AG04450 (cell line): ENCODE data around the gene SLIT3. TPM values are rescaled to one million over a fixed set of nuclear protein-coding genes. Genes with fewer than 3 reads are reported as not detected.

ENCODE experiments used
- CTCF ChIA-PET: fragments of 300-600, 350-600 bp; formaldehyde crosslinking; extraction: SDS; loops from one replicate; lab custom pipeline; 2022; ENCODE audit warnings: antibody characterized with exemption, inconsistent platforms; lab: Charles Lee
- POLR2A ChIA-PET: fragments of 350-600 bp; formaldehyde crosslinking; extraction: SDS; loops from one replicate; lab custom pipeline; 2021; ENCODE audit warnings: antibody characterized with exemption, inconsistent platforms; lab: Yijun Ruan, JAX
- DNase-seq: peaks from one replicate; pipeline ENCODE4 v3.0.0-alpha.2; 2011; ENCODE audit warnings: low read depth, low spot score
- H3K27ac ChIP-seq: one replicate; pipeline ENCODE4 v1.5.1; 2012; ENCODE audit warnings: low read depth, low read length, control low read depth
- H3K27me3 ChIP-seq: one replicate; pipeline ENCODE4 v1.6.0; 2012; ENCODE audit warnings: low read length; ENCODE audit not compliant: control insufficient read depth, insufficient read depth
- H3K4me3 ChIP-seq: 2 replicates; pipeline ENCODE4 v1.5.1; 2011; ENCODE audit warnings: mild to moderate bottlenecking, low read depth, low read length, control low read depth
- H3K9me3 ChIP-seq: 2 replicates; pipeline ENCODE4 v1.5.1; 2012; ENCODE audit warnings: low read length; ENCODE audit not compliant: control insufficient read depth, insufficient read depth
- polyA plus RNA-seq: library from polyadenylated mRNA; depleted of rRNA; stranded (reverse); fragments of >200 nt; gene quantifications from 2 replicates; pipeline ENCODE4 v1.2.3, GENCODE V29; 2011
- TF ChIP-seq, protein P1 (sequence below): IDR thresholded peaks from 2 replicates; pipeline ENCODE4 v1.5.1; 2011; ENCODE audit warnings: low read depth, low read length, control low read depth, inconsistent platforms

Gene SLIT3
- polyA plus RNA-seq, 1 experiment: 0.26 TPM

DNA sequence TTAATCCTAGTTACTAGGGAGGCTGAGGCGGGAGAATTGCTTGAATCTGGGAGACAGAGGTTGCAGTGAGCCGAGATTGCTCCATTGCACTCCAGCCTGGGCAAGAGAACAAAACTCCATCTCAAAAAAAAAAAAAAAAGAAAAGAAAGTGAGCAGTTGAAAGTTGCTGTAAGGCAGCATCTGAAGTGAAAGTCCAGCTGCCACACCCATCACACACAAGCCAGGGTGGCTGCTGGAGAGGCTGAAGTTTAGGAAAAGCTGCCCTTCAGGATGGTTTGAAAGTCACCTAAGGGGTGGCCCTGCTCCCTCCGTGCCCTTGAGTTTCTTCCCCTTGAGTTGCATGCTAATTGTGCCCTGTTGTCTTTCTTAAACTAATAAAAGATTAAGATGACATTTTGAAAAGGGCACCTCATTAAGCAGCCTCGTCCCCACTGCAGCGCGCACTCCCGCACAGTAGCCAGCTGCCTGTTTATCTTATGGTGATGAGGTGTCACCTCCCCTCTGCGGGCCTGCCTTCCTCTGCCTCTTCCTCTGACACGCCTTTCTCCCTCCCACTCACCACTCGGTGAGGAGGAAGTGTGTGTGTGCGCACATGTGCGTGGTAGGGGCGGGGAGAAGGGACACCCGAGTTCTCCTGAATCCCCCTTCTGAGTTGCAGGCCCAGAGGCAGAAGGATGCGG is 617.6 kb downstream of the SLIT3 start:
- no peak for DNase-seq
- H3K4me3 ChIP-seq: no peak overlapping the region
- H3K27ac ChIP-seq: no peak overlapping the region
- ChIA-PET POLR2A (no interaction called here), CTCF (interaction anchor here (0.9 kb wide), 1 partner anchor 226 kb away, joined by 3 read pairs; no protein-coding TSS in a partner anchor)
- no peaks in the 10 kb centered on the region for H3K27me3 ChIP-seq
- TF ChIP-seq, protein P1, sequence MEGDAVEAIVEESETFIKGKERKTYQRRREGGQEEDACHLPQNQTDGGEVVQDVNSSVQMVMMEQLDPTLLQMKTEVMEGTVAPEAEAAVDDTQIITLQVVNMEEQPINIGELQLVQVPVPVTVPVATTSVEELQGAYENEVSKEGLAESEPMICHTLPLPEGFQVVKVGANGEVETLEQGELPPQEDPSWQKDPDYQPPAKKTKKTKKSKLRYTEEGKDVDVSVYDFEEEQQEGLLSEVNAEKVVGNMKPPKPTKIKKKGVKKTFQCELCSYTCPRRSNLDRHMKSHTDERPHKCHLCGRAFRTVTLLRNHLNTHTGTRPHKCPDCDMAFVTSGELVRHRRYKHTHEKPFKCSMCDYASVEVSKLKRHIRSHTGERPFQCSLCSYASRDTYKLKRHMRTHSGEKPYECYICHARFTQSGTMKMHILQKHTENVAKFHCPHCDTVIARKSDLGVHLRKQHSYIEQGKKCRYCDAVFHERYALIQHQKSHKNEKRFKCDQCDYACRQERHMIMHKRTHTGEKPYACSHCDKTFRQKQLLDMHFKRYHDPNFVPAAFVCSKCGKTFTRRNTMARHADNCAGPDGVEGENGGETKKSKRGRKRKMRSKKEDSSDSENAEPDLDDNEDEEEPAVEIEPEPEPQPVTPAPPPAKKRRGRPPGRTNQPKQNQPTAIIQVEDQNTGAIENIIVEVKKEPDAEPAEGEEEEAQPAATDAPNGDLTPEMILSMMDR: no peak
- no peaks in the 10 kb centered on the region; the same call in 1 of the 2 replicates for H3K9me3 ChIP-seq

DNA sequence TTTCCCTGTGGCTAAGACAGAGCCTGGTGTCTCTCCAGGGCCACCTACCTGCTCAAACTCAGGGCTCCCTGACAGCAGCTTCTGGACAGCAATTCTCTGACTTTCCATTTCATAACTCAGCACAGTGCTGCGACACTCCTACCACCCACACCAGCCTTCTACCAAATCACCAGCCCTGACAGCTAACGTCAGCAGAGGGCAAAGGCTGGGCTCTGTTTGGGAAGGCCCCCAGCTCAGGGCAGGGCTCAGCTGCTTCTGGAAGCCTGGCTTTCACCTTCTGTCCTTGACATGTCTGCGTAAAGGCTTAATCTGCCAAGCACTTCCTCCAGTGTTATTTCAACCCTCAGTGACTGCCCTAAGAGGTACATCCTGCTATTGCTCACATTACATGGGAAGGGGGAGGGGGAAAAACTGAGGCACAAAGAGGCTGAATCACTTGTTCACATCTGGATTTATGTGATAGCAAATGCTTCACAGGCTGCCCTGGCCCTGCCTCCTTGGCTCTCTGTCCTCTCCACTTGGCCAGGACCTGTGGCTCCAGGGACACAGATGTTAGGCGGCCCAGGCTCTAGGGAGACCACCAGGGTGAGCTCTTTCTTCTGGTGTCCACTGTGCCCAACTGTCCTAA is 619.3 kb downstream of the SLIT3 start:
- Histone ChIP-seq H3K9me3 (no peaks in the 10 kb centered on the region; the same call in 1 of the 2 replicates), H3K27ac (no peak overlapping the region), H3K4me3 (no peak overlapping the region), H3K27me3 (no peaks in the 10 kb centered on the region)
- CTCF ChIA-PET: interaction anchor here (1.1 to 3.0 kb wide), 5 partner anchors 109 to 900 kb away, joined by 3 to 12 read pairs (median 4); no protein-coding TSS in a partner anchor
- TF ChIP-seq, protein P1: no peak
- DNase-seq: no peak
- POLR2A ChIA-PET: no interaction called here

DNA sequence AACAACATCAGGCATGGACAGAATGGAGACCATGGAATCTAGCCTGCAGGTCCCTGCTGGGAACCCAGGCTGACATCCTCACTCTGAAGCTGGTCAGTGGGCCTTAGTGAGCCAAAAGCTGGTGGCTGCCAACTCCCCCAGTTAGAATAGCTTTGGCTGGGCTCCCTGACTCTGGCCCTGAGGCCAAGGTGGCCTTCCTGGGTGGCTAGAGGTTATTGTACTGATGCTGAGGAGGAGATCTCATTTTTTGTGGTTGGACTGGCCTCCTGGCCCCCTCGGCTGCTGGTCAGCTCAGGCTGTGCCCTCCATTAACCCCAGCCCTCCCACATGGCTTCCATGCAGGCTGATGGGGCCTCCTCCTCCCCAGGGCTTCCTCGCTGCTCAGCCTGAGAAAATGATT is 620.5 kb downstream of the SLIT3 start:
- DNase-seq: no peak
- ChIA-PET POLR2A (interaction anchor here (0.6 kb wide), 1 partner anchor 903 kb away, joined by 8 read pairs; the partner anchor contains the start of gene SPDL1), CTCF (interaction anchor here (0.8 to 3.0 kb wide), 14 partner anchors 10 to 903 kb away, joined by 3 to 12 read pairs (median 3); partner anchors contain the start of gene SPDL1)
- Histone ChIP-seq H3K4me3 (no peak overlapping the region), H3K27me3 (no peaks in the 10 kb centered on the region), H3K27ac (no peak overlapping the region), H3K9me3 (no peaks in the 10 kb centered on the region)
- TF ChIP-seq, protein P1: no peak

DNA sequence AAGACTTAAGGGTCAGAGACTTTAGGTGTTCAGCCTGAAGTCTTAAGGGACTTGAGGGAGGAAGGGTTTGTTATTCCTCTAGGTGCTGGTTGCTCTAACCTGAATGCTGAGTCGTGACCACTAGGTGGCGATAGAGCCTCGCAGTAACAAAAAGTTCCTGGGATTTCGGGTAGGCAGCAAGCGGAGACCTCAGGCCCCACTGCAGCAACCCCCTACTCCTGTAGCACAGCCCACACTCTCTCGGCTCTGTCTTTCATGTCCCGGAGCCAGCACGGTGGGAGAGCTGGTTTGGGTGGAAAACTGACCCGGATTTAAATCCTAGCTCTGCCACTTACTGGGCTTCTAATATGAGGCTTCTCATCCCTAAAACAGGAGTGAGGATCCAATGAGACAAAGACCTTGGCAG is 621.4 kb downstream of the SLIT3 start:
- no peak overlapping the region for H3K27ac ChIP-seq
- CTCF ChIA-PET: interaction anchor here (0.6 to 3.0 kb wide), 22 partner anchors 9 to 1392 kb away, joined by 3 to 12 read pairs (median 4); partner anchors contain the start of genes SLIT3 and SPDL1
- POLR2A ChIA-PET: no interaction called here
- H3K4me3 ChIP-seq: no peak overlapping the region
- no peaks in the 10 kb centered on the region for H3K27me3 ChIP-seq
- no peaks in the 10 kb centered on the region for H3K9me3 ChIP-seq
- DNase-seq: peak; percentile 52
- TF ChIP-seq, protein P1: peak; percentile 93

DNA sequence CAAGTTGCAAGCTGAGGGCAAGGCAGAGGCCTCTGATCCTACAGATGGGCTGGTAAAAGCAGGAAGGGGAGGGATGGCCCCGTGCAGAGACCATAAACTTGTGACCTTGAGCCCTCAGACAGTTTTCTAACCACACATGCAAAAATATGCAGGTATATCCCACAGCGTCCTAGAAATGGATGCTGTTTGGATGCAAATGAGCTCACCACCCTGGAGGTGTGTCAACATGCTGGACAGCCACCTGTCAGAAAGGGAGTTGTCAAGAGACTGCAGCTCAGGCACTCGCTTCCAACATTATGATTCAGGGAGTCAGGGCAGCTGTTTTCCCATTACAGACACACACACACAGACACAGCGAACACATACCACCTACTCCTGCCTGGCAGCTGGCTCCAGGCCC is 624.4 kb downstream of the SLIT3 start:
- POLR2A ChIA-PET: no interaction called here
- H3K27ac ChIP-seq: no peak overlapping the region
- H3K27me3 ChIP-seq: no peaks in the 10 kb centered on the region
- H3K4me3 ChIP-seq: no peak overlapping the region
- no peaks in the 10 kb centered on the region for H3K9me3 ChIP-seq
- TF ChIP-seq, protein P1: no peak
- CTCF ChIA-PET: interaction anchor here (1.0 kb wide), 1 partner anchor 311 kb away, joined by 3 read pairs; no protein-coding TSS in a partner anchor
- DNase-seq: no peak
